ENCODE data around the gene TCP11L2.

- TF ChIP-seq CTCF (IDR thresholded peaks at IDR 0.05) (no peak), POLR2A (IDR thresholded peaks at IDR 0.05) (no peak)
Observed at GRCh38 chr12:106296179-106296877, 6.2 kb upstream of the TCP11L2 start.
